Fibroblast of skin of right biceps (primary cell): Measurements from ENCODE around the gene NEXN.
"Not testable (repeated sequence)": the region's sequence is repeated elsewhere in the genome, so short reads cannot be mapped to it uniquely, and the experiment has no call there.

Experiments used
- DNase-seq: peaks from one replicate; pipeline ENCODE4 v3.0.0-alpha.2; 2013

The NEXN gene

DNA sequence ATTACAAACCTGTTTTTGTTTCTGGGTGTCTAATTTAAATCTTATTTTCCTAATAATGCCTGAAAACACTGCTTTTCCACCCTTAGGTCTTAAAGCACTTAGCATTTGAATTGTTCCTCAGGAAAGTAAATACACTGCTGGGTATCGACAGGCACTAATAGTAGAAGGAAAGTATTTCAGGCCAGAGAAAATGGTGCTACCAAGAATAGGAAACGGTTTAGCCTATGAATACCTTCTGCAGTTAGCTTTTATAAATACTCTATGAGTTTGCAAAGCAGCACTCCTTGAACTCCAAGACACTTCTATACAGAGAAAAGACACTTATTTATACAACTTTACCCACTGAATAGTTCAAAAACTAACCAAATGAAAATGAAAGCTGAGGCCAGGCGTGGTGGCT is 83.7 kb downstream of the NEXN start:
- no peak for DNase-seq

DNA sequence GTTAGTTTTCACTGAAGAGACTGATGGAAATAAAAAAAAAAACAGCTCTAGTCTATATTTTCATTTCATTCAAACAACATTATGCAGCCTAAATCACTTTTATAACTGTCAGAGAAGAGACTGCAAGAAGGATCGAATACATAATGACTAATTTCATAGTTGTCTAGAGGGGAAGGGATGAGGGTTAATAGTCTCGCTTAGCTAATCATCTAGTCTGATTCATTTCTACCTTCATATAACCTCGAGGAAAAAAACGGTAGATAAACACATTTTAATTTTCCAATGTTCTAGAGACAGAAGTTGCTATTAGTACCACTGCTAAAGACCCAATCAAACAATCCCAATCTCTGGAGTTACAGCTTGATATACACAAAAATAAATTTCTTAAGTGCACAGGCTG is 87.0 kb downstream of the NEXN start:
- peak; percentile 61 for DNase-seq

DNA sequence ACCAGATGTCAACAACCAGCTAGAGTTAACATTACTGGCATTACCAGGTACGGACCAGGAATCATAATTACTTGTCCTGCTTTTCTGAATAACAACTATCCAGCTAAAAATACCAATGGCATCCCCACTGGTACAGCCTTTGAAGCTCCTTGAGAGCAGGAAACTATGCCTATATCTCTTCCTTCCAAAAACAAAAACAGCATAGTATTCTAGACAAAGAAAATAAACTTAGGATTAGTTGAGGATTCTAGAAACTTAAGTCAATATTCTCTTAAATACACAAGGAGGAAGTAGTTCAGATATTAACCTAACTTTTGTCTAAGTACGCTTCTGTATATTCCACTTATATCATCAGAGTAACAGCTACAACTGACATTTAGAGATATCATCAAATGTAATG is 87.5 kb downstream of the NEXN start:
- DNase-seq = no peak

DNA sequence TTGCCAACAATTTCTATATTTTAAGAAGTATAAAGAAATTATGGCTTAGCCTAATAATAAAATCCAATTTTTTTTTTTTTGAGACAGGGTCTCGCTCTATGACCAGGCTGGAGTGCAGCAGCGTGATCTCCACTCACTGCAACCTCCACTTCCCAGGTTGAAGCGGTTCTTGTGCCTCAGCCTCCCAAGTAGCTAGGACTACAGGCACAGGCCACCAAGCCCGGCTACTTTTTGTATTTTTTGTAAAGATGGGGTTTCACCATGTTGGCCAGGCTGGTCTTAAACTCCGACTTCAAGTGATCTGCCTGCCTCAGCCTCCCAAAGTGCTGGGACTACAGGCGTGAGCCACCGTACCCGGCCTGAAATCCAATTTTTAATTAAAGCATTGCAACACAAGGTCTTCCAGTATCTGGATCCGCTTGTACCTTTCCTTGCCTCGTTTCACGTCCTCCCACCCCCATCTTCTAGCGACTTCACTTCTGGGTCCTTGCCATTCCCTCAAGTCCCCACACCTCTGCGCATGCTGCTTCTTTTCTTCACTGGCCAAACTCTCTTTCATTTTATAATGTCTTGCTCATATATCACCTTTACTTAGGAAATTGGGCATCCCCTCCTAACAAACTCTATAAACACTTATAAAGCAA is 88.1 kb downstream of the NEXN start:
- DNase-seq = no peak

DNA sequence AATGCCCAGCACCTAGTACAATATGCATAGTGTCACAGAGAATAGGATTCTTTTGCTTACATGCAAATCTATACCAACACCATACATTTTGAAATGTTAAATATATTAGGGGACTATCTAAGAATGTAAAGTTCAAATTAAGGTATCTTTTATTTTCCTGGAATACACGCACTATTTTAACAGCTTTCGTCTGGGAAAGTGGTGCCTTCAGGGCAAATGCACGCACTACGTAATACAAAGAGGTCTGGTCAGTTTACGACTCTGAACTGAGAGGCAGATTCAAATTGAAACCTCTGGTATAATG is 89.5 kb downstream of the NEXN start:
- DNase-seq = no peak

DNA sequence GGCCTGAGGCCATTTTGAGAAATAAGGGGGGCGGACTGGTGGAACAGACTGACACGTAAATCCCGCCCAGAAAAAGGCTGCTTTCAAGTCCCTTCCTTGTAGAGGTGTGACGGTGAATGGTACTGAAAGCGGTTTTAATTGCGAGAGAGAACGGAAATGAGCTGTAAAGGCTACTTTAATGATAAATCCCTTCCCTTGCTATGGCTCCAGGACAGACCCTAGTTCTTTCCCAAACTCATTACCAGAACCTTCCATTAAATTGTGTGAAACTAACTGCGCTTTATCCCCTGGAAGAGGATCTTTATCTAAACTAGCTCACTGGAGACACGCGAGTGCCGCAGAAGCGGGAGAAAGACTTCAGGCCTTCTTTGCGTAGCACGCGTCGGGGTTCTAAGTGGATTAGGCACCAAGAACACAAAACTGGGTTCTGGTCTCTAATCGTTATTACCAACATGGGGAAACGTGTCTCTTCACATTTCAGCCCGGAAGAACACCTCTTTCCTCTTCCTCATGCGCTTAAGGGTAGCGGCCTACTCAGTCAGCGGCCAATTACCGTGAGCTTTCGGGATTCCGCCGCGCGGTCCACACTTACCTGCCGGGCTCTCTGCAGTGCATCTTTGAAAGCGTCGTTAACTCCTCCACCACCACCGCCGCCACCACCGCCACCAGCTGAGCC is 90.0 kb downstream of the NEXN start:
- peak; percentile 91 for DNase-seq

DNA sequence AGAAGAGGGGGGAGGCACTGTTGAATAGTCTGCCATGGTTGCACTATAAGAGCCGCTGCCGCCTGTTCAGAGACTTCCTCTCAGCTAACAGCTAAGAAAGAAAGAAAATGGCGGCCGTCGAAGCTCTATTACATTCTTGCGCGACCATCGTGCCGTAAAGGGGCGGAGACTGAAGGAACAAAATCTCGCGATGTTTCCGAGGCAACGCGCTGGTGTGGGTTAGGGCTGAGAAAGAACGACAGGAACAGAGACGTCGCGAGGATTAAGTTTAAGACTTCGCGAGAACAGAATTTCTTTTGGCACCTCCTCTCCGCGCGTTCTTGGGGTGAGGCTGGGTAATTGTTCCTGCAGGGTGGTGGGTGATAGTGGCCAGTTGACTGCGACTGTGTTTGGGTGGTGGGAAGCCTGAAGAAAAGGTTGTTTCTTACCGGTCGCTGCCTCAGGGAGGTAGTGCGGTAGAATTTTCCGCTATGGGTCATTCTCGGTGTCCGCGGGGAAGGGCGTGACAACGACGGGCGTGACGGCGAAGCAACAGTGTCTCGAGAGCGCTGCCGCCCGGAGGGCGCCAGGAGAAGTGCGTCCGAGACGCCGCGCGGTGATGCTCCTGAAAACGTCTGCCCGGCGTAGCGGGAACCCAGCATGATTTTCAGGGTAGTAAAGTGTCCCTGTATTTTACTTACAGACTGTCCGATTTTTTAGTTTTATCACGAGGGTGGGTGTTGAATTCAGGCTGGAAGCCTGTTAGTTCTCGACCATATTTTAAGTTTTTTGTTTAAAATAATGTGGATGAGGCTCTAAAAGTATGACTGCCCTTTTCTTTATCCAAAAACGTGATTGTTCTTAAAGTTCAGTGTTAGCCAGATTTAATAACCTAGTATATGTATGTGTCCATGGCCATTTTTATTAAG is 90.8 kb downstream of the NEXN start, which contains the start of gene FUBP1:
FUBP1 (minus strand) TSS at position 104 of the 908 bp plus-strand sequence; CDS start at position 36, 68 bp downstream.
- DNase-seq = peak; percentile 99

DNA sequence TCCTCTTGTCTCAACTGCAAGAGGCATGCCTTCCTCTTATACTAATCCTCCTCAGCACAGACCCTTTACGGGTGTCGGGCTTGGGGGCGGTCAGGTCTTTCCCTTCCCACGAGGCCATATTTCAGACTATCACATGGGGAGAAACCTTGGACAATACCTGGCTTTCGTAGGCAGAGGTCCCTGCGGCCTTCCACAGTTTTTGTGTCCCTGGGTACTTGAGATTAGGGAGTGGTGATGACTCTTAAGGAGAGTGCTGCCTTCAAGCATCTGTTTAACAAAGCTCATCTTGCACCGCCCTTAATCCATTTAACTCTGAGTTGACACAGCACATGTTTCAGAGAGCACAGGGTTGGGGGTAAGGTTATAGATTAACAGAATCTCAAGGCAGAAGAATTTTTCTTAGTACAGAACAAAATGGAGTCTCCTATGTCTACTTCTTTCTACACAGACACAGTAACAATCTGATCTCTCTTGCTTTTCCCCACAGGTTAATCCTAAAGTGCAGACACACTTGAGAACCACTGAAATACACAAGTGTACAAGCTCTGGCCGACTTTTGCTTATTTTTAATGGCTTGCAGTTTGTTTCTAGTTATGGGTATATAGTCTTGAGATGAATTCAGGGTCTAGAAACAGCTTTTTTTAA is 95.0 kb downstream of the NEXN start:
- DNase-seq = not testable (repeated sequence)

DNA sequence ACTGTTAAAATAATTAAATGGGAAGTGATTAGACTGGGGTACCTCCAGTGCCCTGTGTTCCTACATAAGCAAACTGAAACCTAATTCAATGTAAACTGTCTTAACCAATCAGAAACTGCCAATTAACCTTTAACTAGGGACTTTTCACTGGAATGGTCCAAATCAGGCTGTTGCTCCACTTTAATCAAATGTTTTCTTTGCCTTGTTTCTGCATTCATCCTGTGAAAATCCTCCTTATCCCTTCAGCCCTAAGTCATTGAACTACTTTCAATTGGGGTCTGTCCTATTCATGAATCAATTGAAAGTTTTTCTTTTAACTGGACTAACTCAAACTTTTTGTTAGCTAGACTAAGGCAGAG is 95.6 kb downstream of the NEXN start:
- no peak for DNase-seq

DNA sequence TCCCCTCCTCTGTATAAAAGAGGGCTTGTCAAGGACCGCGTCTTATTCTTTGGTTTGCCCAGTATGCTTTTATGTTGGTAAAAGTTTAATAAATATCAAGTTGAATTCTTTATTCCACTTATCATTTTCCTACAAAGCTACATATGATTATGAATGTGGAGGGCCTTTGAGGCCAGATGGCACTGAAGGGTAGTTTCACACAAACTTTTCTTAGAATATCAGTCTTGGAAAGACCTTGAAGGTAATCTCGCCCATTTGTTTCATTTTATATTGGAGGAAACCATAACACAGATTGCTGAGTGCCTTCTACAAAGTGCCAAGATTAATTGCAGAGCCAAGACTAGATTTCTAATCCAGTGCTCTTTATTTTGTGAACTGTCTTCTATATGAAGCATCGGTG is 96.2 kb downstream of the NEXN start:
- DNase-seq = no peak

DNA sequence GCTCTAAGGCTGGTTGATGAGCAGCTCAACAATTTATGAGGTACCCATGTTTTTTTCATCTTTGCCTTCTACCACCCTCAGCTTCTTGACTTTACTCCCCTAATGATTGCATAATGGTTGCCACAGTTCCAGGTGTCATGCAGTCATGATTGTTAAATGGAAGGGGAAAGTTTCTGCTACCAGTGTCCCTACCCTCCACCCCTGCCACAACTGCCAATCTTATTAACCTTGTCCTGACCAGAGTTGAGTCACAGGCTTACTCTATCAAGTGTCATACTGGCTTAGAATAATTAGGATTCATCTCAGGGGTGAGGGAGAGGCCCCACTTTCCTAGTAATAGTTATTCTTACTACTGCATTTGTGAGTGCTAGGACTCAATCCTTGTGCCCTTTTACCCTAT is 98.4 kb downstream of the NEXN start:
- no peak for DNase-seq

DNA sequence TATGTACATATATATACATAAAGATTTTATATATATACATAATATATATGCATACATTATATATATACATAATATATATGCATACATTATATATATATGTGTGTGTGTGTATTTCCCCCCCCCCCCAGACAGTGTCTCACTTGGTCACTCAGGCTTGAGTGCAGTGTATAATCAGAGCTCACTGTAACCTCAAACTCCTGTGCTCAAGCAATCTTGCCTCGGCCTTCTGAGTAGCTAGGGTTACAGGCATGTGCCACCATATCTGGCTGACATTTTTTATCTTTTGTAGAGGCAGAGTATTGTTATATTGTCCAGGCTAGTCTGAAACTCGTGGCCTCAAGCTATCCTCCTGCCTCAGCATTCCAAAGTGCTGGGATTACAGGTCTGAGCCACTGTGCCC is 99.5 kb downstream of the NEXN start:
- no peak for DNase-seq

DNA sequence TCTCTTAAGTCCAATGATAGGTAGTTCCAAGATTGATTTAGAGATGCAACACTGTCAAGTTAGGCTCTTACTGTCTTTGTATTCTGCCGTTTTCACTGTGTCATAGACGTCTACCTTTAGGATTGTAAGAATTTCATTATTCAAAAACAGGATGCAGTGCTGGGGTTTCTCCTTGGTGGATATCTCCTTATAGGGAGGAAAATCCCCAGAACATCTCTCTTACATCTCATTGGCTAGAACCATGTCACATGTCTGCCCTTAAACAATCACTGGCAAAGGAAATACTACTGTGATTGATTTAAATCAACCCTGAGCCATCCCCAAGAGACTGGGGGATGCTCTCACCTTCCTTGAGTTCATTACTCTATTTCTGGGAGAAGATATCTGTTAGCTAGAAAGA is 101.3 kb downstream of the NEXN start:
- no peak for DNase-seq

DNA sequence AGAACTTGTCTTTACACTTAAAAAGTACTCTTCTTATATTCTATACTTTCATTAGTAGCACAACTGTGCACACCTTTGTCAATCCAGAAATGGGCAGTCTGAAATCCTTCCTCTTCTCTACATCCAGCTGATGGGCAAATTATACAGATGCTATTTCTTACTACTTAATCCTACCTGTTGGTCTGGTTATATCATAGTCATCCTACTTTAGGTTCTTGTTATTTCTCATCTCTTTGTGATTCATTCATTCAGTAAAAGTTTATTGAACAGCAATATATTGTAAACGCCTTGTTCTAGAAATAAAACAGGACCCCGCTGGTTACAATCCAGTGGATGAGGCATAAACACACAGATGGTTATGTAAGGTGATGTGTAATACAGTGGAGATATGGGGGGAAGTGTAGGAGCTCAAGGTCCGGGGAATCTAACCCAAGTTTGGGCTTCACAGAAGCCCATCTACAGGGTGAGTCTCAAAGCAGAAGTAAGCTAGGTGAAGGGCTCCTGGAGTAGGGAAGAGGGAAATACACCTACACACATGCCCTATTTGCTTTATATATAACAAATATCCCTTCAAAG is 102.3 kb downstream of the NEXN start:
- no peak for DNase-seq

DNA sequence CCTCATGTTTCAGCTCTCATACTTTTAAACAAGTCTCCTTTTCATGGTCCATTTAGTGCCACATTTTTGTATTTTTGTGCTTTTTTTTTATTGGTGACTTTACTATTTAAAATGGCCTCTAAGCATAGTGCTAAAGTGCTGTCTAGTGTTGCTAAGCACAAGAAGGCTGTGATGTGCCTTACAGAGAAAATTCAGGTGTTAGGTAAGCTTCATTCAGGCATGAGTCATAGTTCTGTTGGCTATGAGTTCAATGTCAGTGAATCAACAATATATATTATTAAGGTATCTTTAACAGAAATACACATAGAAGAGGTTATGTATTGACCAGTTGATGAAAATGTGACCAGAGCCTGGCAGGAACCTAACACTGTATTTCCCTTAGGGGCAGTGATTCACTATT is 103.2 kb downstream of the NEXN start:
- no peak for DNase-seq
